ENCODE data around the gene THEMIS2.

THEMIS2 gene

GRCh38 chr1:27886744-27887143, 14.4 kb downstream of the THEMIS2 start:
- DNase-seq (ENCODE audit: low read depth): no peak
- no peak overlapping the region for H3K4me3 ChIP-seq (ENCODE audit: low read depth, low read length)
- TF ChIP-seq CTCF (IDR thresholded peaks at IDR 0.05; ENCODE audit: control insufficient read depth, extremely low read depth, insufficient read depth): no peak

GRCh38 chr1:27887215-27888021, 15.1 kb downstream of the THEMIS2 start:
- DNase-seq (ENCODE audit: low read depth): no peak
- no peak overlapping the region for H3K4me3 ChIP-seq (ENCODE audit: low read depth, low read length)
- no peak for TF ChIP-seq CTCF (IDR thresholded peaks at IDR 0.05; ENCODE audit: control insufficient read depth, extremely low read depth, insufficient read depth)

- no peak for DNase-seq (ENCODE audit: low read depth)
- TF ChIP-seq CTCF (IDR thresholded peaks at IDR 0.05; ENCODE audit: control insufficient read depth, extremely low read depth, insufficient read depth): no peak
- H3K4me3 ChIP-seq (ENCODE audit: low read depth, low read length): no peak overlapping the region
These were observed 17.2 kb downstream of the THEMIS2 start for GRCh38 chr1:27889506-27889905.

- no peak overlapping the region for H3K4me3 ChIP-seq (ENCODE audit: low read depth, low read length)
- DNase-seq (ENCODE audit: low read depth): no peak
- no peak for TF ChIP-seq CTCF (IDR thresholded peaks at IDR 0.05; ENCODE audit: control insufficient read depth, extremely low read depth, insufficient read depth)
These were observed 19.0 kb downstream of the THEMIS2 start for GRCh38 chr1:27891196-27891889.

GRCh38 chr1:27894521-27894920, 22.2 kb downstream of the THEMIS2 start:
- TF ChIP-seq CTCF (IDR thresholded peaks at IDR 0.05; ENCODE audit: control insufficient read depth, extremely low read depth, insufficient read depth): no peak
- no peak overlapping the region for H3K4me3 ChIP-seq (ENCODE audit: low read depth, low read length)
- DNase-seq (ENCODE audit: low read depth): no peak

- DNase-seq (ENCODE audit: low read depth): no peak
- H3K4me3 ChIP-seq (ENCODE audit: low read depth, low read length): no peak overlapping the region
- TF ChIP-seq CTCF (IDR thresholded peaks at IDR 0.05; ENCODE audit: control insufficient read depth, extremely low read depth, insufficient read depth): no peak
These were observed 34.4 kb downstream of the THEMIS2 start for GRCh38 chr1:27906759-27907158.
